Effector memory CD4-positive, alpha-beta T cell (primary cell): ENCODE measurements around the gene MYL6B.
A peak's percentile ranks its signal among the peaks of the same experiment; 100 is the strongest.

Experiments
- DNase-seq, 3 donors: peaks; one replicate each; pipeline ENCODE4 v3.0.0-alpha.2; 2020
- H3K27ac ChIP-seq: 2 replicates; pipeline ENCODE4 v1.7.0; 2013; ENCODE audit warnings: mild to moderate bottlenecking, low read length, moderate library complexity; ENCODE audit not compliant: insufficient read depth, poor library complexity, severe bottlenecking
- H3K27me3 ChIP-seq: replicated peaks from 2 replicates; pipeline ENCODE4 v1.7.0; 2013; ENCODE audit warnings: mild to moderate bottlenecking, low read length; ENCODE audit not compliant: insufficient read depth, control insufficient read depth, poor library complexity, severe bottlenecking
- H3K36me3 ChIP-seq: 2 replicates; pipeline ENCODE4 v1.7.0; 2013; ENCODE audit warnings: mild to moderate bottlenecking, low read length, moderate library complexity; ENCODE audit not compliant: control insufficient read depth, insufficient read depth
- H3K4me1 ChIP-seq: 2 replicates; pipeline ENCODE4 v1.7.0; 2013; ENCODE audit warnings: low read length, mild to moderate bottlenecking; ENCODE audit not compliant: control insufficient read depth, insufficient read depth, poor library complexity, severe bottlenecking
- H3K4me3 ChIP-seq: 2 replicates; pipeline ENCODE4 v1.7.0; 2013; ENCODE audit warnings: low read length, low read depth, mild to moderate bottlenecking; ENCODE audit not compliant: insufficient read depth, poor library complexity, severe bottlenecking
- H3K9me3 ChIP-seq: 2 replicates; pipeline ENCODE4 v1.7.0; 2013; ENCODE audit warnings: mild to moderate bottlenecking, low read length, moderate library complexity; ENCODE audit not compliant: control insufficient read depth

MYL6B gene

GRCh38 chr12:56164345-56164729 is 11.9 kb downstream of the MYL6B start:
- H3K36me3 ChIP-seq: peaks cover 66% of the 10 kb centered on the region
- no peak for DNase-seq
- no peak overlapping the region for H3K27ac ChIP-seq
- H3K9me3 ChIP-seq: no peaks in the 10 kb centered on the region
- H3K4me3 ChIP-seq: no peak overlapping the region
- H3K27me3 ChIP-seq: no peaks in the 10 kb centered on the region
- H3K4me1 ChIP-seq: peaks cover 22% of the 10 kb centered on the region

- Histone ChIP-seq H3K27ac (no peak overlapping the region), H3K27me3 (no peaks in the 10 kb centered on the region), H3K36me3 (peaks cover 77% of the 10 kb centered on the region), H3K4me1 (peaks cover 11% of the 10 kb centered on the region), H3K4me3 (no peak overlapping the region), H3K9me3 (no peaks in the 10 kb centered on the region)
- no peak for DNase-seq
These were observed 13.0 kb downstream of the MYL6B start for GRCh38 chr12:56165369-56165768.

GRCh38 chr12:56169229-56169759 is 16.9 kb downstream of the MYL6B start:
- Histone ChIP-seq H3K36me3 (peaks cover 82% of the 10 kb centered on the region), H3K4me1 (no peaks in the 10 kb centered on the region), H3K4me3 (no peak overlapping the region), H3K27me3 (no peaks in the 10 kb centered on the region), H3K9me3 (no peaks in the 10 kb centered on the region), H3K27ac (no peak overlapping the region)
- no peak for DNase-seq

GRCh38 chr12:56172839-56173238 is 20.5 kb downstream of the MYL6B start:
- no peaks in the 10 kb centered on the region for H3K27me3 ChIP-seq
- H3K27ac ChIP-seq: no peak overlapping the region
- peaks cover 77% of the 10 kb centered on the region for H3K36me3 ChIP-seq
- no peaks in the 10 kb centered on the region for H3K4me1 ChIP-seq
- no peak for DNase-seq
- H3K9me3 ChIP-seq: no peaks in the 10 kb centered on the region
- no peak overlapping the region for H3K4me3 ChIP-seq

- Histone ChIP-seq H3K36me3 (peaks cover 71% of the 10 kb centered on the region), H3K9me3 (no peaks in the 10 kb centered on the region)
These were observed 26.0 kb downstream of the MYL6B start for GRCh38 chr12:56178347-56178746.

GRCh38 chr12:56186957-56187356 is 34.6 kb downstream of the MYL6B start:
- Histone ChIP-seq H3K27me3 (no peaks in the 10 kb centered on the region), H3K36me3 (peaks cover 17% of the 10 kb centered on the region), H3K27ac (peak overlapping the region; percentile 75), H3K4me3 (no peak overlapping the region), H3K4me1 (peaks cover 15% of the 10 kb centered on the region), H3K9me3 (no peaks in the 10 kb centered on the region)
- no peak for DNase-seq

More at GRCh38 chr12:56178347-56178746, 26.0 kb downstream of the MYL6B start:
- no peak overlapping the region for H3K27ac ChIP-seq
- no peak overlapping the region for H3K4me3 ChIP-seq
- DNase-seq: no peak
- H3K4me1 ChIP-seq: no peaks in the 10 kb centered on the region
- no peaks in the 10 kb centered on the region for H3K27me3 ChIP-seq

GRCh38 chr12:56188131-56188777 is 35.9 kb downstream of the MYL6B start:
- Histone ChIP-seq H3K9me3 (no peaks in the 10 kb centered on the region), H3K4me1 (peaks cover 15% of the 10 kb centered on the region), H3K27me3 (no peaks in the 10 kb centered on the region), H3K36me3 (peaks cover 15% of the 10 kb centered on the region), H3K4me3 (peak overlapping the region; percentile 74), H3K27ac (peak overlapping the region; percentile 75)
- DNase-seq: no peak

GRCh38 chr12:56188778-56189098 is 36.4 kb downstream of the MYL6B start:
- Histone ChIP-seq H3K36me3 (peaks cover 11% of the 10 kb centered on the region), H3K9me3 (no peaks in the 10 kb centered on the region), H3K4me3 (peak overlapping the region; percentile 74), H3K4me1 (peaks cover 15% of the 10 kb centered on the region), H3K27me3 (no peaks in the 10 kb centered on the region), H3K27ac (peak overlapping the region; percentile 75)
- DNase-seq: peak in 1 of 3 donors; percentile 5

- Histone ChIP-seq H3K27me3 (no peaks in the 10 kb centered on the region), H3K4me3 (peak within 1 kb of the TSS; percentile 74), H3K36me3 (peaks cover 6% of the 10 kb centered on the region), H3K9me3 (no peaks in the 10 kb centered on the region), H3K4me1 (peaks cover 15% of the 10 kb centered on the region), H3K27ac (peak within 1 kb of the TSS; percentile 85)
- peak; percentile 74 to 82 (median 78) for DNase-seq
These were observed 36.9 kb downstream of the MYL6B start, which contains the start of gene SMARCC2 for GRCh38 chr12:56189099-56189917. Gene SMARCC2, minus strand, starts transcription at chr12:56189483. Its CDS starts 22 bp downstream, at chr12:56189461.
